Activated CD8-positive, alpha-beta memory T cell treated with anti-CD3 and anti-CD28 coated beads for 36 hours (primary cell): ENCODE data around the gene KCNJ6. TPM values are rescaled to one million over a fixed set of nuclear protein-coding genes. Genes with fewer than 3 reads are reported as not detected.

Source experiments
- CTCF ChIA-PET: fragments of 350-600 bp; sonication (Branson Sonifier 250); formaldehyde crosslinking; loops from one replicate; lab custom pipeline; 2021; ENCODE audit warnings: antibody characterized with exemption; lab: Charles Lee
- POLR2A ChIA-PET: fragments of 350-600 bp; sonication (Branson Sonifier 250); formaldehyde crosslinking; loops from one replicate; lab custom pipeline; 2021; ENCODE audit warnings: antibody characterized with exemption; lab: Charles Lee
- total RNA-seq, 2 experiments: library from RNA; stranded (reverse); gene quantifications; one replicate each; pipeline ENCODE4 v1.2.3, GENCODE V29; 2021

Gene KCNJ6
- total RNA-seq, 2 experiments from 2014 or later = not detected

GRCh38 chr21:37870221-37870620 lies 46.0 kb downstream of the KCNJ6 start:
- POLR2A ChIA-PET = no interaction called here
- CTCF ChIA-PET = interaction anchor here (0.5 kb wide), 1 partner anchor 260 kb away, joined by 5 read pairs; no protein-coding TSS in a partner anchor

- CTCF ChIA-PET = no interaction called here
- POLR2A ChIA-PET = no interaction called here
Measured at GRCh38 chr21:37869661-37870060, 46.6 kb downstream of the KCNJ6 start.

- ChIA-PET POLR2A (no interaction called here), CTCF (no interaction called here)
Measured at GRCh38 chr21:37868446-37869295, 47.6 kb downstream of the KCNJ6 start.

GRCh38 chr21:37866027-37866426 lies 50.2 kb downstream of the KCNJ6 start:
- ChIA-PET POLR2A (no interaction called here), CTCF (no interaction called here)

- POLR2A ChIA-PET = no interaction called here
Measured at GRCh38 chr21:37865156-37865555, 51.1 kb downstream of the KCNJ6 start.

GRCh38 chr21:37863842-37864241 lies 52.4 kb downstream of the KCNJ6 start:
- ChIA-PET CTCF (no interaction called here), POLR2A (no interaction called here)

More at GRCh38 chr21:37865156-37865555, 51.1 kb downstream of the KCNJ6 start:
- CTCF ChIA-PET = no interaction called here

- CTCF ChIA-PET = no interaction called here
Measured at GRCh38 chr21:37862536-37862935, 53.7 kb downstream of the KCNJ6 start.

GRCh38 chr21:37861561-37861960 lies 54.7 kb downstream of the KCNJ6 start:
- CTCF ChIA-PET = no interaction called here
- POLR2A ChIA-PET = no interaction called here

More at GRCh38 chr21:37862536-37862935, 53.7 kb downstream of the KCNJ6 start:
- POLR2A ChIA-PET = no interaction called here

- POLR2A ChIA-PET = no interaction called here
- CTCF ChIA-PET = no interaction called here
Measured at GRCh38 chr21:37860416-37860815, 55.8 kb downstream of the KCNJ6 start.

- ChIA-PET POLR2A (no interaction called here), CTCF (no interaction called here)
Measured at GRCh38 chr21:37855647-37856625, 60.3 kb downstream of the KCNJ6 start.

GRCh38 chr21:37855271-37855646 lies 61.0 kb downstream of the KCNJ6 start:
- CTCF ChIA-PET = no interaction called here

GRCh38 chr21:37849506-37850102 lies 66.7 kb downstream of the KCNJ6 start:
- POLR2A ChIA-PET = no interaction called here
- CTCF ChIA-PET = no interaction called here

More at GRCh38 chr21:37855271-37855646, 61.0 kb downstream of the KCNJ6 start:
- POLR2A ChIA-PET = no interaction called here

- ChIA-PET CTCF (no interaction called here), POLR2A (no interaction called here)
Measured at GRCh38 chr21:37848721-37849490, 67.4 kb downstream of the KCNJ6 start.

- ChIA-PET CTCF (no interaction called here), POLR2A (no interaction called here)
Measured at GRCh38 chr21:37845535-37845934, 70.7 kb downstream of the KCNJ6 start.

GRCh38 chr21:37843191-37843590 lies 73.1 kb downstream of the KCNJ6 start:
- ChIA-PET CTCF (no interaction called here), POLR2A (no interaction called here)

GRCh38 chr21:37842163-37842919 lies 73.9 kb downstream of the KCNJ6 start:
- POLR2A ChIA-PET = no interaction called here
- CTCF ChIA-PET = no interaction called here

- ChIA-PET POLR2A (no interaction called here), CTCF (no interaction called here)
Measured at GRCh38 chr21:37837381-37837780, 78.9 kb downstream of the KCNJ6 start.

- ChIA-PET POLR2A (no interaction called here), CTCF (no interaction called here)
Measured at GRCh38 chr21:37835481-37835880, 80.8 kb downstream of the KCNJ6 start.
